GM21737 (cell line): ENCODE data around the gene TWIST2.

ENCODE experiments used
- ATAC-seq: cut with Tn5 transposase; IDR thresholded peaks from one replicate; pipeline ENCODE4 v1.9.1; 2021; ENCODE audit warnings: mild to moderate bottlenecking, moderate library complexity; ENCODE audit not compliant: unreplicated experiment

The TWIST2 gene

DNA sequence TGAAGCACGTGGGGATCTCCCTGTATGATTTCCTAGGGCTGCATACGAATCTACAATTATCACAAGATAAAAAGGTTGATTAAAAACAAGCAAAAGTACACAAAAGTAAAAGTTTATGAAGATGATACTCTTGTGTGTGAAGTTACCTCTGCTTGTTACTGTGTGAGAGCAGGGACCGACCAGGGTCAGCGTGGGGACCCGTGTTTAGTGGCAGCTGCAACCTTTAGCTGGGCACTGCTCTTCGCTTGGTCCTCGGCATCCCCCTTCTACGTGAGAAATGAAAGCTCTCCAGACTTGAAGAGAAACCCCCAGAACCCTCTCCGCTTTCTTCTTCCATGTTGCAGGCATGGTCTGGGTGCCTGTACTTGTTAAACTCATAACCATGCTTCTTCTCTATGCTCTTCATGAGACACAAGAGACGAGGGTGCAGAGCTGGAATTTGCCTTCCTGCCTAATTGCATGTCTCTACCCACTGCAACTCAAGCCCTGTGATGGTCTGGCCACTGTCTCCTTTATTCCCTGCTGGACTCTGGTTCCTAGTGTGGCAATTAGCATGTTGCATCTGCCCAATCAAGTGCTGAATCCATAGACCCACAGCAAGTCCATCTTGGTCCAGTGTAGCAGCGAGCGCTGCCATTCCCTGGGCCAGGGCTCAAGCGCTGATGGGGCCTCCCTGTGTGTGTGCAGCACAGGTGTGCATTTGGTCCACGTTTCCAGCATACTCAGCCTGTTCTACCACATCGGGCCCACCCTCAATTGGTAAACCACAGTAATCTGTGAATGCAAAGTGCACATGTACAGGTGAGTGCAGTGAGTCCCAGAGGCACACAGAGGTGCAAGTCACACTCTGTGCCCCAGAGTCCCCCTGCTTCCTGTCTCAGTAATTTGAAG is 88.5 kb downstream of the TWIST2 start:
- ATAC-seq = no peak

DNA sequence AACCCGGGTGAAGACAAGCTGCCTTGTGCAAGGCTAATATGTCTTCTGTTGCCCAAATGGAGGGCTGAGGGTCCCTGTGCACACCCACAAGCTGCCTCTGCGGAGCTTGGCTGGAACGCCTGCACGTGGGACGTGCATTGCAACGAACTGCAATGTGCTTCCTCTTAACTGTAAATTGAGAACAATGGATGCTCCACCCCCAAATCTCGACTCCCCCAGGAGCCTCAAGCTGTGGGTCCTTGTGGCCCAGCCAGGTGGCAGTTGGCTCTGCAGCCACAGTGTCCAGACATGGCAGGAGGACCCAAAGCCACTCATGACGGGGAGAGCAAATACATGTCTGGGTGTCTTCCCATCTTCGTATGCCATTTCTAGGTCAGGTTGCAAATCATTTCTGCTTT is 90.1 kb downstream of the TWIST2 start:
- ATAC-seq = no peak

DNA sequence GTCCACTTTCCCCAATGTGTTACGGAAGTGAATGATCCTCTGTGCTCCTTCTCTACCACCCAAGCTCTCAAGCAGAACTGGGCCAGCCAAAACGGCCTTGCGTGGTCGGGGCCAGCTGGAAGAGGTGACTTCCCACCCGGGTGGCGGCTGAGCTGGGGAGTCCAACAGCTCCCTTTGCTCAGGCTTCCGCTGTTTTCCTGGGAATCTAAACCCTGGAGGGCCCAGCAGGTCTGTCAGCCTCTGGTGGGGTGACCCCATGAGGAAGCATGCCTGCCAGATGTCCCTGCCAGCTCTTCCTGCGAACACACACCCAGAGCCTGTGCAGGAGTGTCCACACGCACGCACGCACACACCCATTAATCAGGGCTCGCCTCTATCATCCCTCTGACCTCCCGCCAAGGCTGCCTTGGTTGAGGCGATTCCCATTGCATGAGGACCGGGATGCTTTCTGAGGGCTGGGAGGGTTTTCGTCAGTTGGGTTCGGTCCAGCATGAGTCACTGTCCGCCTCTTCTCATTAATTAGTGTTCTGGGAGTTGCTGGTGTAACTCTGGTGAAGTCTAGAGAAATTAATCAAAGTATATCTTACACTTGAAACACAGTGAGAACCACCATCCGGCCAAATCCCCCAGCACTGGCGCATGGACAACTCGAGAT is 90.6 kb downstream of the TWIST2 start:
- no peak for ATAC-seq

DNA sequence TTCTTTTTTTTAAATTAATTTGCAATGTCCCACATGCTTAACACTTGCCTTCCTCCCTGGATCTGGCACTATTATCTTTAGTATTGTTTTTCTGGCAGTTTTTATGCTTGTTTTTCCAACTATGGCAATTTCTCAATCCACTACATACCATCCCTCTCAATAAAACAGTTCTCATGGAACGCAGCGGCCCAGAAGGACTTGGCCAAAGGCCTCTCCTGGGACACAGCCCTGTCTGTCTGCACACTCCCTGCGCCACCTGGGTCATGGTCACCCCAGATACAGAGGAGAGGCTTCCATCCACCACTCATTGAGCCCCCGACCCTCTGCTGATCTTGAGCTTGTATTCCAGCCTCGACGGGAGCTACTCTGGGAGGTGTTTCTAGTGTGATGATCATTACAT is 91.2 kb downstream of the TWIST2 start:
- ATAC-seq = no peak

DNA sequence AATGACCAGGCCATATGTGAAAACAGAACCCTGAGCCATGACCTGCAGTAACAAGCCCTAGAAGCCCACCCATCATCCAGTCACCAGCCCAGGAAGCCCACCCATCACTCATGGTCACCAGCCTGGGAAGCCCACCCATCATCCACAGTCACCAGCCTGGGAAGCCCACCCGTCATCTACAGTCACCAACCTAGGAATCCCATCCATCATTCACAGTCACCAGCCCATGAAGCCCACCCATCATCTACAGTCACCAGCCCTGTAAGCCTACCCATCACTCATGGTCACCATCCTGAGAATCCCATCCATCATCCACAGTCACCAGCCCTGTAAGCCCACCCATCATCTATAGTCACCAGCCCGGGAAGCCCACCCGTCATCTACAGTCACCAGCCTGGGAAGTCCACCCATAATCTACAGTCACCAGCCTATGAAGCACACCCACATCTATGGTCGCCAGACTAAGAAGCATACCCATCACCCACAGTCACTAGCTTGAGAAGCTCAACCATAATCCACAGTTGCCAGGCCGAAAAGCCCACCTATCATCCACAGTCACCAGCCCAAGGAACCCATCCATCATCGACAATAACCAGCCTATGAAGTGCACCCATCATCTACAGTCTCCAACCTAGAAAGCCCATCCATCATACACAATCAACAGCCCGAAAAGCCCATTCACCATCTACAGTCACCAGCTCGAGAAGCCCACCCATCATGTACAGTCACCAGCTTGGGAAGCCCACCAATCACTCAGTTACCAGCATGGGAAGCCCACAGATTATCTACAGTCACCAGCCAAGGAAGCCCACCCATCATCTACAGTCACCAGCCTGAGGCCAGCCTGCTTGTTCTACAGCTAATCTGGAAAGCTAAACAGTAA is 91.9 kb downstream of the TWIST2 start:
- no peak for ATAC-seq

DNA sequence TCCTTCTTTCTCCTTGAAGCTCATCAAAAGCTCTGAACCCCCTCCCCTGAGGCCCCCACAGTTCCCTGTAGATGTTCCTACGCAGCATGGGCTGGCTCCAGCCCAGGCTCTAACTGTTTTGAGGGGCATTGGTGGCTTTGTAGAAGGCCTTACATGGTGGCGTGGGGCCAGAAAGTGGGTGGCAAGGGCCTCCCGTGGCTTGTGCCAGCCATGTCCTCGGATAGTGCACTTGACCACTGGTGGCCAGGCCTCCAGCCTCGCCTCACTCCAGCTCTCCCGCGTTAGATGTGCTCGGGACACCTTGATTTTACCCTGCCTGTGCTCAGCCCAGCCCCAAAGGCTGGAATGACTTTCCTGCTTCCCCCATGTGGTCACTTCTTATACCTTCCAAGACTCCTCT is 92.9 kb downstream of the TWIST2 start:
- ATAC-seq = no peak

DNA sequence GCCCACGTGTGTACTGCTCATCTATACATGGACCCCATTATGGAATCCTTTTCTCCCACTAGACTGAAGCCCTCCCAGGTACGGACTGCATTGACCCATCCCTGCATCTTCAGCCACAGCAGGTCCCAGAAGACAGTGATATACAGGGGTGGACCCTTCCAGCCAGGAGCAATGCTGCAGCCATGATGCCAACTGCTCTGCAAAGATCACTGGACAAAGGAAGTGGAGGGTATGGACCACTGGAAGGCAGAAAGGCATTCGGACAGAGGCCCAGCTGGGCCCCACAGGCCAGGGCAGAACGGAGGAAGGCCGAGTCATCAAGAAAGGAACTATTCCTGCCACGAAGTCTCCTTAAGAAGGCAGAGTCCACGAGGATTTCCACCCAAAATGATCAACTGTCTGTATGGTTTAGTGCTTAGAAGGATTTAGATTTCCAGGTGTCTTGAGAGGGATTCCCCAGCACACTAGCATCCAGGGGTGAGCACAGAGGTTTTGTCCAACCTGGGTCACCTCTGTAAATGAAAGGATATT is 93.4 kb downstream of the TWIST2 start:
- ATAC-seq = no peak

DNA sequence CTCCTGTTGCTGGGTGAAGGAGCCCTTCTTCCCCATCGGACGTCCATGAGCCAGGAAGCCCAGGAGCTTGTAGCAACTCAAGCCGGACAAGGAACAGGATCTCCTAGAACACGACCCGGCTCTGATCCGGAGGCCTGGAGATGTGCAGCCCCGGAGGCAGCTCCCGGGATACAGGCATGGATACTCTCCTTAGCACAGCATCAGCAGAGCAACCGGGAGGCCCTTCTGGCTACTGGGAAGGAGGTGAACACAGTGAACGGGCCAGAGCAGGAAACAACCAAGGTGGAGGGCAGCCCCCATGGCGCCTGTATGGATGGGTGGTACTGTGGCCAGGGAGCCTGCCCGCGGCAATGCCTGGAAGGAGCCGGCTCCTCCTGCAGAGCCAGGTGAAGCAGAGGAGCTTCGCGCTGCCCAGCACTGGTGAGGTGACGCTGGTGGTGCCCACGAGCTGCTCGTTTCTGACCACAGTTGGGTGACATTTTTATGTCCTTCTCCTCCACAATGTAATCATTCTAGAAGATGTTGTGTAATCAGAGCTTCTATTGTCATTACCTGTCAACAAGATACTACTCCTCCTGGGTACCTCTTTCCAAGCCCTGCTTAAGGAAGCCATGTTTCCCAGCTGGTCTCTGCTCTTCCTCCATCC is 94.3 kb downstream of the TWIST2 start:
- ATAC-seq = no peak

DNA sequence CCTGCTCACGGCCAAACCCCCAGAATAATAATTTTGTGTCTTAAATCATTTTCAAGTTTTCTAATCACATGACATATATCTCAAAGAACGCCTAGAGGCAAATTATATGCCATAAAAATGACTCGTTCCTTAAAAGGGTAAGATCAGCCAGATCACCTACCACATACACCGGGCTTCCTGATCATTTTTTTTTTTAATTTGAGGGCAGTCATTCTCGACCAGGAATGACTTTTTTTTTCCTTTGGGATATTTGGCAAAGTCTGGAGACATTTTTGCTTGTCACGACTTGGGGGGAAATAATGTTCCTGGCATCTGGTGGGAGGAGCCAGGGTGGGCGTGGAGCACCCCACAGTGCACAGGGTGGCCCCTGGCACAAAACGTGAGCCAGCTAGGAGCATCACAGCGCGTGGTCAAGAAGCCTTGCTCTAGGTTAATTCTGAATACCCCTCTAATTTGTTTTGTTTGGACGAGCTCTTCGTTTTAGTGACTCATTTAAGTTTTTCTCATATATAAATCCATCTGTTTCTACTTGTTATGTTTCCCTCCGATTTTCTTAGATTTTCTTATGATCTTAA is 94.9 kb downstream of the TWIST2 start:
- no peak for ATAC-seq

DNA sequence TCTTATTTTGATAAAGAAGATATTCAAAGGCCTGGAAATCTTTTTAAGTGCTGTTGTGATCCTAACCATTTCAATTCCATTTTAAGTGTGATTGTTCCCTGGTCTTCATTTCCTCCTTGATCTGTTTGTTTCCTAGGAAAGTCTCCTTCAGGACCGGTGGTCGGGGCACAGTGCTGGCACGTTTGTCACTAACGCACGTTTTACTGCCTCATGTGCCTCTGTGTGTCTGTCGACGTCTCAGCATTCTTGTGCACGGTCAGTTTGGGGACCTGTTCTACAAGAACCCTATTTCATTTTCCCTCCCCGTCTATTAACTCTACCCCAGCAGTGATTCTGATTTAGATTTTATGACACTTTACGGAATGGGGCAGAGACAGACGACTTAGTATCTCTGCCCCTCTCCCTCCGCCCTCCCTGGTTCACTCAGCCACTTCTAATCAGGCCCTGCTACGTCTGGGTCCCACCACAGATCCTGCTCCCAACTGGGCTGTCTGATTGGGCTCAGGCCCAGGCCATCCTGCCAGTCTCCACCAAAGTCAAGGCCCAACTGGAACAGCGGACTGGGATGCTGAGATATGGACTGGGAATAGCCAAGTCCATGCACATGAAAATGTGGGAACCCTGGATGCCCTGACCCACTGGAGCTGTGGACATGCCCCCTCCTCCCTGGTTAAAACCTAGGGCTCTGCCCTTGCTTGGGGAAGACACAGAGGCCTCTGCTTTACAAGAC is 95.6 kb downstream of the TWIST2 start:
- ATAC-seq = no peak

DNA sequence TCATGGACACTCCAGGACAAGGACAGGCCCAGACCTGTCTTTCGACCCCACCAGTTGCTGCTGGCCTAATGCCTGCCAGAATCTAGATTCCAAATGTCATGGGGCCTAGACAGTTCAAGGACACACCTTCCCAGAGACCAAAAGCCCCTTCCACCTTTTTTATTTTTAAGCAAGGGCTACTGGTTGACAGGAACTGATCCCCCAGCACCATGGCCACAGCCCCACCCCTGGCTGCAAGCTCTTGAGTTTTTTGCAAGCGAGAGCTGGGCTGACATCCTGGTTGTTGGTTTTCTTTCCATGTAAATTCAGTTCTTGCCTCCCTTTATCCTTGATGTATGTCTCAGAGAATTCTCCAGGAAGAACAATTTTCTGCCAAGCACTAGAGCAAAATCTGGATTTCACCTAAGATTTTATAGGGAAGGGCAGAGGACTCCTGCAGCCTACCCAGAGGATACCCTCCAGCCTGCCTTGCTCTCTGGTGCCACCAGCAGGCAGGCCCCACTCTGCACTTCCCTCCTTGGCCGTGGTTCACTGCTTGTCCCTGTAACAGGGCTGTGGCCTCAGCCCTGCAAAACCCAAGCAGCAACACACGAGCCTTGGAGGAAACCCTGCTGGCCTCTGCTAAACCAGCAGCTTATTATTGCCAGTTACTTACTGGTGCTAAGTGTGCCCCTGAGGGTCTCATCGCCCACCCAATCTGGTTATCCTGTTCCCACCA is 97.7 kb downstream of the TWIST2 start:
- ATAC-seq = no peak

DNA sequence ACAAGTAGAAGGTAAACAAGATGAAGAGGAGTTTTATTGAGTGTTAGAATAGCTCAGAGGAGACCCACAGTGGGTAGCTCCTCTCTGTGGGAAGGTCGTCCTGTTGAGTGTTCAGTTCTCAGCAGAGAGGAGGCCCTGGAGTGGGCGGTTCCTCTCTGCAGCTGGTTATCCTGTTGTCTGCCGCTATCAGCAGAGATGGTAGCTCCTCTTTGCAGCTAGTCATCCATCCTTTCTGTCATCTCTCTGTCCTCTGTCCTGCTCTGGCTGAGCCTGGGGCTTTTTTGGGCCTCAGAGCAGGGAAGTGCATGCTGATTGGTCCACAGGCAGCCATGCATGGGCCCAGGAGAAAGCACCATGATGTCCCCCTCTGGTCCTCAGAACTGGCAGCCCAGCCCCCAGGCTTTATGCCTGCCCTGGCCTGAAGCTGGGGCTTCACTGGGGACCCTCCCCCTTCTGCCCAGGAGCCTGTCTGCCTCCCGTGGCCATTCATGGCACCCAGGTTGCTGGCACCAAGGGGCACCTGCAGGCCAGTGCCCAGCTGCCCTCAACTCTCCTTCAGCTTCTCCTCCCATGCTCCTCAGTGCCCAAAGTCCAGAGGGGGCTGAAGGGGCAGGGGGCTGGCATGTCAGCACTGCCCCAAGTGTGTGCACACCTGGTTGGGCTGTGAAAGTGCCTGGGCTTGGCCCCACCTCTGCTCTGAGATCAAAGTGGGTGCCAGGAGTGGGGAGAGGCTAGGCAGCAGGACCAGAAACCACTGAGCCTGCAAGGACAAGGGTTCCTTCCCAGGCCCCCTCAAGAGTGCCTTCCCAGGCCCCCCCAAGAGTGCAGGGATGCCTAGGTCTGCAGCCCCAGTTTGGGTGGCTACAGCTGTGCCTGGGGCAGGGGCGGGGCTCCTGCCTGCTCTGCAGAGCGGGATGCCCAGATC is 98.7 kb downstream of the TWIST2 start:
- ATAC-seq = no peak

DNA sequence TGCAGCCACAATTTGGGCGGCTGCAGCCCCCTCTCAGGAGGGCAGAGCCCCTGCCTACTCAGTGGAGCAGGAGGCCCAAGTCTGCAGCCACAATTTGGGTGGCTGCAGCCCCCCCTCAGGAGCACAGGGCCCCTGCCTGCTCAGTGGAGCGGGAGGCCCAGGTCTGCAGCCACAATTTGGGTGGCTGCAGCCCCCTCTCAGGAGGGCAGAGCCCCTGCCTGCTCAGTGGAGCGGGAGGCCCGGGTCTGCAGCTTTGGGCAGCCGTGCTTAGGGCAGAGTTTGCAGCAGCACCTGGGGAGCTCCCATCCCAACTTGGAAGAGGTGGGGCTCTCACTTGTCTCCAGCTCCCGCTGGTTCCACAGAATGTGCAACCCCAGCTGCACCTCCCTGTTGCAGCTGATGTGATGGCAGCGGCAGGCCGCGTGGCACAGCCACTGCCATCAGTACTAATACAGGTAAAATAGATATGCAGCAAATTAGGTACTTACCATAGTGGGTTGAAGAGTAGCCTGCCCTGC is 99.4 kb downstream of the TWIST2 start:
- ATAC-seq = no peak

DNA sequence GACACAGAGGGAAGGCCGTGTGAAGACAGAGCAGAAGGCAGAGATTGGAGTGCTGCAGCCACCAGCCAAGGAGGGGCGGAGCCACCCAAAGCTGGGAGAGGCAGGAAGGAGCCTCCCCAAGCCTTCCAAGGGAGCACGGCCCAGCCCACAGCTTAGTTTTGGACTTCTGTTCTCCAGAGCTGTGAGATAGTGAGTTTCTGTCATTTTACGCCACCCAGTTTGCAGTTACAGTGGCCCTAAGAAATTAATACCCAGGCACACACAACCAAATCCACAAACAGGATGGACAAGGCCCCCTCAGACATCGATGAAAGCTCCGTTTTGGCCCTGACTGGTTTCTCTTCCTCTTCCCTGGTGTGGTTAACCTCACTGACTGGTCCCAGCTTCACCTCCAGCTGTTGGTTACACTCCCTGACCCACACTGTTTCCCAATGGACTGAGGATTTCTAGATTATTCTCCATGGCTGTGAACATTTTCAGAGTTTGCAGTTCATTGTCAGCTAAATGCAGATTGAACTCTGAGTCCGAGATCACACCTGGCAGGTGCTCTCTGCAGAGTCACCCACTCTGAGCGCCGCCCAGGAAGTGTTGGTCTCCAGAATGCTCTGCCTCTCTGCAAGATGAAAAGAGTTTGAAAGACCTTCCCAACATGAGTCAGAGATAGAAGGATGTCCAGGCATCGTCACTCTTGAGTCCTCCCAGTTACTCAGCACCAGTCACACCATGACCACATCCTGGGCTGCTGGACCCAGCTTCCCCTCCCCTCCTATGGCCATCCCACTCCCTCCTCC is 100.2 kb downstream of the TWIST2 start:
- ATAC-seq = no peak

DNA sequence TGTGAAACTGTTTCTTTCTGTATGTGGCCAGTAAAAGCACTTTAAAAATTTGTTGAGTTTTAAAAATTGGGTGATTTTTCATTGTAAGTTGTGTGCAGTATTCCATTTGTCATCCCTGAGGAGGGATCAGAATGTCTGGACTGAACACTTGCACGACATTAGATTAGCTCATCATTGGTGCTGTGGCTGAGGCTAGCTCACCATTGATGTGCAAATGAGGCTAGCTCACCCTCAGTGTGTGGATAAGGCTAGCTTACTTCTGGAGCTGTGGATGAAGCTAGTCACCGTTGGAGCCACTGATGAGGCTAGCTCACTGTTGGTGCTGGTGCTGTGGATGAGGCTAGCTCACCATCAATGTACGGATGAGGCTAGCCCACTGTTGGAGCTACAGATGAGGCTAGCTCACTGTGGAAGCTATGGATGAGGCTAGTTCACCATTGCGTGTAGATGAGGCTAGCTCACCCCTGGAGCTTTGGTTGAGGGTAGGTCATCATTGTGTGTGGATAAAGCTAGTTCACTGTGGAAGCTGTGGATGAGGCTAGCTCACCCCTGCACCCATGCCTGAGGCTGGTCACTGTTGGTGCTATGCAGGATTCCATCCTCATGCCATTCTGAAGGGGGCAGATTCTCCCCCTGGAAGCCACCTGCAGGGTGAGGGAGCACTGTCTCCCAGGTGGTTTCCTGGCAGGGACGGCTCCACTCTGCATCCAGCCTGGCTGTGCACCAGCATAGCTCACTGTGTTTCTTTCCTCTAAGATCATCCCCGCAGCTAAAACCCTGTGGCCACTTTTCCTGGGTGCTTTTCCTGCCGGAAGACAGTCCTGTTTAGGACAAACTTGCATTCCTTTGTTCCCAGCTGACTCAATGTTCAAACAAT is 101.1 kb downstream of the TWIST2 start:
- no peak for ATAC-seq
